PC-3 (cell line): ENCODE measurements around the gene HRH1. TPM values are rescaled to one million over a fixed set of nuclear protein-coding genes. Genes with fewer than 3 reads are reported as not detected.

Experiments
- ATAC-seq: fragments of 200-7000 bp; cut with Tn5 transposase; 2 replicates; pipeline ENCODE4 v1.9.1; 2020; ENCODE audit warnings: mild to moderate bottlenecking, moderate library complexity
- BruUV-seq: library from RNA; stranded (reverse); fragments of 400-500 nt; replicated peaks from 2 replicates; lab custom pipeline; 2021; lab: Mats Ljungman, UMichigan
- CTCF ChIA-PET: fragments of 300-600 bp; sonication (Branson Sonifier 250); formaldehyde crosslinking; loops from one replicate; lab custom pipeline; 2022; ENCODE audit warnings: antibody characterized with exemption; lab: Charles Lee
- POLR2A ChIA-PET: fragments of 300-600 bp; sonication (Branson Sonifier 250); formaldehyde crosslinking; loops from one replicate; lab custom pipeline; 2022; ENCODE audit warnings: antibody characterized with exemption; ENCODE audit not compliant: unreplicated experiment; lab: Charles Lee
- DNase-seq: peaks from one replicate; pipeline ENCODE4 v3.0.0-alpha.2; 2015
- H2AFZ ChIP-seq: fragments of 300-600 bp; sonication (generic); 2 replicates; pipeline ENCODE4 v1.6.0; 2016; ENCODE audit warnings: antibody characterized with exemption, low read length
- H3F3A ChIP-seq: fragments of 300-600 bp; sonication (generic); one replicate; pipeline ENCODE4 v1.6.0; 2017; ENCODE audit warnings: antibody characterized with exemption, low read length, control low read depth, mild to moderate bottlenecking; ENCODE audit not compliant: unreplicated experiment
- H3K27ac ChIP-seq: fragments of 300-600 bp; sonication (generic); 2 replicates; pipeline ENCODE4 v1.5.1; 2016; ENCODE audit warnings: mild to moderate bottlenecking, low read length
- H3K27me3 ChIP-seq: fragments of 300-600 bp; sonication (generic); 2 replicates; pipeline ENCODE4 v1.6.1; 2016; ENCODE audit warnings: low read length, mixed read lengths
- H3K36me3 ChIP-seq: fragments of 300-600 bp; sonication (generic); 2 replicates; pipeline ENCODE4 v1.6.1; 2016; ENCODE audit warnings: low read depth, mixed run types, low read length, mixed read lengths
- H3K4me1 ChIP-seq: fragments of 300-600 bp; sonication (generic); 2 replicates; pipeline ENCODE4 v1.5.1; 2016; ENCODE audit warnings: low read length; ENCODE audit not compliant: insufficient read depth
- H3K4me2 ChIP-seq: fragments of 300-600 bp; sonication (generic); 2 replicates; pipeline ENCODE4 v1.6.0; 2016; ENCODE audit warnings: low read length
- H3K4me3 ChIP-seq: fragments of 300-600 bp; sonication (generic); 2 replicates; pipeline ENCODE4 v1.5.1; 2016; ENCODE audit warnings: mild to moderate bottlenecking, low read length, mixed read lengths
- H3K79me2 ChIP-seq: fragments of 300-600 bp; sonication (generic); 2 replicates; pipeline ENCODE4 v1.6.1; 2017; ENCODE audit warnings: low read length, mixed read lengths
- H3K9ac ChIP-seq: fragments of 300-600 bp; sonication (generic); 2 replicates; pipeline ENCODE4 v1.6.0; 2016; ENCODE audit warnings: mild to moderate bottlenecking, low read length
- H3K9me2 ChIP-seq: fragments of 300-600 bp; sonication (generic); replicated peaks from 2 replicates; pipeline ENCODE4 v1.6.1; 2016; ENCODE audit warnings: mixed run types, low read length, mixed read lengths
- H3K9me3 ChIP-seq: fragments of 300-600 bp; sonication (generic); 2 replicates; pipeline ENCODE4 v1.6.1; 2016; ENCODE audit warnings: low read length, mixed read lengths
- H4K20me1 ChIP-seq: fragments of 300-600 bp; sonication (generic); 2 replicates; pipeline ENCODE4 v1.6.1; 2016; ENCODE audit warnings: low read length, mixed read lengths
- CTCF ChIP-seq: fragments of 300-600 bp; sonication (generic); conservative IDR thresholded peaks from 2 replicates; pipeline ENCODE4 v1.5.1; 2017; ENCODE audit warnings: antibody characterized with exemption, low read depth, mild to moderate bottlenecking, low read length
- EZH2 ChIP-seq: fragments of 300-600 bp; sonication (generic); IDR thresholded peaks from one replicate; pipeline ENCODE4 v1.6.1; 2017; ENCODE audit warnings: antibody characterized with exemption, mild to moderate bottlenecking, low read length; ENCODE audit not compliant: unreplicated experiment
- EZH2phosphoT487 ChIP-seq: fragments of 300-600 bp; sonication (generic); IDR thresholded peaks from 2 replicates; pipeline ENCODE4 v1.6.1; 2018; ENCODE audit warnings: mild to moderate bottlenecking, antibody characterized with exemption, low read length, borderline replicate concordance
- intact Hi-C: fragments of 100-400 bp; cut with micrococcal nuclease; formaldehyde crosslinking; loops from 2 replicates; pipeline ENCODE4 v1.9.0; 2023
- total RNA-seq: library from RNA; depleted of rRNA; stranded (reverse); fragments of >200 nt; gene quantifications from 2 replicates; pipeline ENCODE4 v1.2.3, GENCODE V29; 2014

Gene HRH1
- total RNA-seq, 1 experiment from 2014 or later = 5.9 TPM

- H3K4me3 ChIP-seq = no peak overlapping the region
- no peaks in the 10 kb centered on the region for H3K36me3 ChIP-seq
- H3K4me1 ChIP-seq = peaks cover 12% of the 10 kb centered on the region
- intact Hi-C loops = loop anchor here (1.0 kb wide), 2 partner anchors 51 to 146 kb away; no protein-coding TSS in a partner anchor
- no peaks in the 10 kb centered on the region for H3K79me2 ChIP-seq
- no peaks in the 10 kb centered on the region for H3K9me3 ChIP-seq
- H3K27ac ChIP-seq = no peak overlapping the region
- DNase-seq (no peak), ATAC-seq (no peak)
- no peak overlapping the region for H3K4me2 ChIP-seq
- H3F3A ChIP-seq = no peaks in the 10 kb centered on the region
- no peaks in the 10 kb centered on the region for H3K27me3 ChIP-seq
- no peaks in the 10 kb centered on the region for H4K20me1 ChIP-seq
- no peaks in the 10 kb centered on the region for H3K9me2 ChIP-seq
- H3K9ac ChIP-seq = no peak overlapping the region
- BruUV-seq = no TSS peak
- POLR2A ChIA-PET = no interaction called here
- H2AFZ ChIP-seq = no peak overlapping the region
- CTCF ChIA-PET = interaction anchor here (1.0 to 1.5 kb wide), 3 partner anchors 49 to 146 kb away, joined by 4 to 5 read pairs (median 4); no protein-coding TSS in a partner anchor
- TF ChIP-seq EZH2 = no peak
- no peak for TF ChIP-seq EZH2phosphoT487
- TF ChIP-seq CTCF = no peak
Measured at GRCh38 chr3:11206316-11206715, 52.0 kb downstream of the HRH1 start.

GRCh38 chr3:11206953-11207352, 52.7 kb downstream of the HRH1 start:
- no peak for ATAC-seq
- ChIA-PET POLR2A (no interaction called here), CTCF (interaction anchor here (1.1 to 1.5 kb wide), 2 partner anchors 50 to 82 kb away, joined by 4 read pairs; no protein-coding TSS in a partner anchor)
- H3K4me1 ChIP-seq = peaks cover 8% of the 10 kb centered on the region
- no peaks in the 10 kb centered on the region for H3K9me2 ChIP-seq
- no peak for TF ChIP-seq EZH2phosphoT487
- TF ChIP-seq EZH2 = no peak
- no peak for TF ChIP-seq CTCF
- no peak overlapping the region for H3K4me3 ChIP-seq
- H3K9ac ChIP-seq = no peak overlapping the region
- H3K27me3 ChIP-seq = no peaks in the 10 kb centered on the region
- no peak overlapping the region for H3K27ac ChIP-seq
- no peak overlapping the region for H3K4me2 ChIP-seq
- H3K9me3 ChIP-seq = no peaks in the 10 kb centered on the region
- H3K36me3 ChIP-seq = no peaks in the 10 kb centered on the region
- H2AFZ ChIP-seq = no peak overlapping the region
- DNase-seq = no peak
- no peaks in the 10 kb centered on the region for H3K79me2 ChIP-seq
- no TSS peak for BruUV-seq
- intact Hi-C loops = loop anchor here (1.0 kb wide), 2 partner anchors 52 to 147 kb away; no protein-coding TSS in a partner anchor
- no peaks in the 10 kb centered on the region for H3F3A ChIP-seq
- no peaks in the 10 kb centered on the region for H4K20me1 ChIP-seq

GRCh38 chr3:11211531-11212298, 57.4 kb downstream of the HRH1 start:
- peaks cover 20% of the 10 kb centered on the region for H3K4me1 ChIP-seq
- no peaks in the 10 kb centered on the region for H3K27me3 ChIP-seq
- H3K9ac ChIP-seq = no peak overlapping the region
- ChIA-PET CTCF (no interaction called here), POLR2A (no interaction called here)
- ATAC-seq = peak; percentile 37; the same call in 1 of the 2 replicates
- no peaks in the 10 kb centered on the region for H3K9me2 ChIP-seq
- DNase-seq = no peak
- no peak overlapping the region for H3K4me2 ChIP-seq
- no peaks in the 10 kb centered on the region for H3K36me3 ChIP-seq
- TF ChIP-seq CTCF = peak; percentile 20; the same call in 1 of the 2 replicates
- no peak for TF ChIP-seq EZH2
- no peak for TF ChIP-seq EZH2phosphoT487
- H4K20me1 ChIP-seq = no peaks in the 10 kb centered on the region
- intact Hi-C loops = loop anchor here (10.0 kb wide), 1 partner anchor 457 kb away; no protein-coding TSS in a partner anchor
- no peaks in the 10 kb centered on the region for H3K9me3 ChIP-seq
- H2AFZ ChIP-seq = no peak overlapping the region
- no peaks in the 10 kb centered on the region for H3K79me2 ChIP-seq
- BruUV-seq = no TSS peak
- H3F3A ChIP-seq = no peaks in the 10 kb centered on the region
- H3K27ac ChIP-seq = no peak overlapping the region
- no peak overlapping the region for H3K4me3 ChIP-seq
